SW 1271 (cell line): Measurements from ENCODE around the gene LSAMP.

Source experiments
- DNase-seq, 2 experiments: peaks; one replicate each; lab custom pipeline; 2025; lab: John Stamatoyannopoulos, UW

The LSAMP gene

DNA sequence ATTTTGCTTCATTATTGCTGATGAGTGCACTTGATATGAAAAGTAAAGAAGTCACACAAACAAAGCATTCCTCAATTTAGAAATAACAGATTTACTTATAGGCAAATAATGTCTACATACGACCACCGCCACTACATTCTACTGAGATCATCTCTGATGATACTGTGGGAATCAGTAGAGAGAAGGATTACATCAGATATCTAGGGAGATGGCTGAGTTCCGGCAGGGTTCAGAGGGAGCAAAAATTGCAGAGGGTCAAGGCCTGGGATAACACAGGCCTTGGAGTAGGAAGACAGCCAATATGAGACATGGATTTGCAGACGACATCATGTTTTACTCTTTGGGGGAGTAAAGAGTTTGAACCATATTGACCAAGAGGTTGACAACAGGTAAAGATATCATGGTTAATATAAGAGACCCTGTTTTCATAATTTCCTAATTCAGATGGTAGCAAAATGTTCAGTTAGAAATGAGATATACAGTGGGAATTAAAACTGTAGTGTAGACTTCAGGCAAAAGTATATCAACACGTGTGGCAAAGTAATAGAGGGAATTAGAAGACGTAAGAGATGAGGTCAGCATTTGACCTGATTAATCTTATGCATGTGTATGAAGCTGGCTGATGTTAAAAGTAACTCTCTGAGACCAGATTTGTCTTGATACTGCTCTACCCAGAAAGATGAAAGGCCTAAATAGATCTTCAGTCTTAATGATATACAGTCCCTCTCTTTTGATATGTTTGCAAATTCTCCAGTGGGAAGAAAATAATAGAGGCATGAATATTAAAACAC, 15.6 kb downstream of the LSAMP start:
- no peak for DNase-seq

DNA sequence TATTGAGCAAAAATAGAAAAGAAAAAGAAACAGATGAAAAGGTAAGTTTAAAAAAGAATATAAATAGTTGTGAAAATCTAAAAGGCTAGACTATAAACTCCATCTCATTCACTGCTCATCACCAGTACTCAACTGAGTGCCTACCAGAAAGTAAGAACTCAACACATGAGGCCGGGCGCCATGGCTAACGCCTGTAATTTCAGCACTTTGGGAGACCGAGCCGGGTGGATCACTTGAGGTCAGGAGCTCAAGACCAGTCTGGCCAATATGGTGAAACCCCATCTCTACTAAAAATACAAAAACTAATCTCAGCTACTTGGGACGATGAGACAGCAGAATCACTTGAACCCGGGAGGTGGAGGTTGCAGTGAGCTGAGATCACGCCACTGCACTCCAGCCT, 19.3 kb downstream of the LSAMP start:
- DNase-seq: no peak

DNA sequence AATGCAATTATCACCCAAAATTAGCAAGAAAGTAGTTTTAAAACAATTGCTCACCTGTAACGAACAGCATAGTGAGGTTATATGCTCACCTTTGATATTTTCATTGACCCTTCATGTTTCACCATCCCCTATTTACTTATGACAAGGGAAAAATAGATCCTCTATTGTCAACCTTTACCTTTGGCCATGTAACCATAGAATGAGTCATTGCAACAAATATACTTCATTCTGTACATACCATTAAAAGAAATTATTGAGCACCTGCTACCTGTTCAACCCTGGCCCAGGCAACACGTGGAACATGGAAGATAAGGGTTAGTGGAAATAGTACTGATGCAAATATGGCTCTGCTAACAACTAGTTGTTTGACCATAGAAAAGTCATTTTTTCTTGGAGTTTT, 20.2 kb downstream of the LSAMP start:
- no peak for DNase-seq

DNA sequence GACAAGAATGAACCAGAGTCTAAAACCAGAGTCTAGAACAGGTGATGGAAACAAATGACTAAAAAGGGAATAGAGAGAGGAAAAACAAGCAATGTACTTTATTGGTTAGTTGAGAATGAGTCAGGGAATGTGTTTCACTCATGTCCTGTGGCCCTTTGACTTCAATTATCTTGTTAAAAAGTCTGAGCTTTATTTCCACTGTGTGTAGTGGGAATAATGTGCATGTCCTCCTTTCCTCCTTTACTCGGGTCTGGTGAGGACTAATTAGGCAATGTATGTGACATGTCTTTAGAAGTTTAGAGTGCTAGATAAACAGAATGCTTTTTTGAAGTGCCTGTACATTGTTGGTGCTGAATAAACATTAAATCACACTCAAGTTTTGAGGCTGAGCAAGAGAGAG, 21.3 kb downstream of the LSAMP start:
- no peak for DNase-seq

DNA sequence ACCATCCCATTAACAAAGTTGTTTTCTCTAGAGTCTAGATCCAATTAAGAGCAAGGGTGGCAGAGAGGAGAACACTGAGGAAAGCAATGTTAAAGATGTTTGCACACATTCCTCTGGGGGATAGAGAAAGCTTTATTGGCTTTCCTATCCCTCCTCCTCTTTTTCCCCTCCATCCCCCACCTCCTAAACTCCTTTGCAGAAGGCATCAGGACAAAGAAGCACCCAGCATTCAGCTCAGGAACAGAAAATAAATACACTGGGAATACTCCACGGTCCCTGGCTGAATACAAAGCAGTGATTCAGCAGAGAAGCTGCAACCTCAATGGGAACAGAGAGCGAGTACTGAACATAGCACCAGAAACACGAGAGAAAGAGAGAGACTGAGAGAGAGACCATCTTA, 21.9 kb downstream of the LSAMP start:
- DNase-seq: no peak

DNA sequence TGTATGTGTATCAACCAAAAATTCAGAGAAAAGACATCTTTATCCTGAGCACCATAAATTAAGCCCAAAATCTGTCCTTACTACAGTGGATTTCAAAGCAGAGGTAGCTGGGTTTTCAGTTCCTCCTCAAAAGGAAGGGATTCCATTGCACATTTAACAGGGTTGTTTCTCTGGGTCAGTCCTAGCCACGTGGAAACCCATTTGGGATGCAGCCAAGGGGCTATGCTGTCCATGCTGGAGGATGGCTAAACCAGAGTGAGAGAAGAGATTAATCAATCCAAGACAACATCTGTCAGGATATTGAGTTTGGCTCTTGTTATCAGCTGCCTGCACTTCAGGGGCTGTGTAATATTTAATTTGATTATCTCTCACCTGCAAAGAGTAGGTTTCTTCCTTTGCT, 28.1 kb downstream of the LSAMP start:
- no peak for DNase-seq

DNA sequence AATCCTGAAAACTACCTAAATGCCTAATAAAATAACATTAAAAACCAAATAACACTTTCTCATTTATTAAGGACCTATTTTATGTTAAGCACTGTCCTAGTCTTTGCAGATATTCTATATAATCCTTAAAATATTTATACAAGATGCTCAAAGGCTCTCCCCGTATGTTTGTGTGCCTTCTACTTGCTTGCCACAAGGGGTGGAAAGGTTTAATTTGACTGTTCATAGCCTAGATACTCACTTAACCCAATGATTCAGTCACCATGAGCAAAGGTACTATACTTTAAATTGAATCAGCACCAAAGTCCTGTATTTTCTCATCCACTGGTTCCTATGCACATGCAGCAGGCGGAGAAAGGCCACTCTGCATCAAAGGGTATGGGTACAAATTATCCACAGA, 32.0 kb downstream of the LSAMP start:
- no peak for DNase-seq

DNA sequence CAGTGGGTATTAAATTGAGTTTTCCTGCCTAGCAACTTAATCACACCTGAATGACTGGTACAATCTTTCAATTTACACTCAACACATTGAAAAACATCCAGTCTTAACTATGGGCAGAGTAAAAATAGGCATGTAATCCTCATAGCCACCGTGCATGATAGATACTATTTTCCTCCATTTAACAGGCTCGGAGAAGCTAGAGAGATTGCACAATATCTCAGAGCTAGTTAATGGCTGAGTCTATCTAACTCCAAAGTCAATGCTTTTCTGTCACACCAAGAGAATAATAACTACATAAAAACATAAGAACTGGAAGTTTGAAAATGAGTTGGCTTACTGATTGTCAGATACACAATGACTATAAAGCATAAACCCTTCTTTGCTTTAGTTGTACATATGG, 36.8 kb downstream of the LSAMP start:
- no peak for DNase-seq

DNA sequence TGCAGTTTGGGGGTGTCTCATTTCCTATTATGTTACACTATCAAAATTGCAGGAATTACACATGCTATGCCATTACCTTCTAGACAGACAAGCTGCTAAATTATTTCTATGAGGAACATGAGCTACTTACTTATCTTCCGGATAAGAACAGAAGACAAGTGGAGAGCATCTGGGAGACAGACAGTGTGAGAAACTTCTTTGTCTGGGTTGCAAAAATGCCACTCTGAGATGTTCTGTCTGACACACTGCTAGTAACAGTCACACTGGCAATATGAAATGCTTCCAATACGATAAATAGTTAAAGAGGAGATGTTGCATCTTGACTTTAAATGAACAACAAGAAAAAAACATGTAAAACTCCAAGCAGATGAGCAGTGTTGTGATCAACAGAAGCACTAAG, 40.1 kb downstream of the LSAMP start:
- no peak for DNase-seq

DNA sequence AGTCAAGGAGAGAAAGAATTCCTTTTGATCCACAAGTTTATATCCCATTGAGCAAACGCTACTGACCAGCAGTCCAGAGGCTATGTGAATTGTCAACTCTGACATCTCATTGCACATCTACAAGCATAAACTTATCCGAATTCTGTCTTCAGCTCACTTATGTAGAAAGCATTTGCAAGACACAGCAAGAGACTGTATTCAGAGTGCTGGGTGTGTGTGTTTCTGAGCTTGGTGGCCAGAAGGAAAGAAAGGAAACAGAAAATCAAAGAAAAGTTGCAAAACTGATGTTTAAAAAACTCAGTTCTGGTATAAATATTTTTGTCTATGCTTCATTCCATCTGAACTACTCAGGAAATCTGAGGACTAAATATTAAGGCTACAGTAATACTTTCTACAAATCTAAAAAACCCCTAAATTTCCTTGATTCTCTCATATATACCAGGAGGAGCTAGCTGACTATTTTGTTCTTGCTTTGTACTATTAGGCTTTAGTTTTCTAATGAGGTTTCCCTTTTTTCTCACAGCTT, 45.5 kb downstream of the LSAMP start:
- DNase-seq: no peak

DNA sequence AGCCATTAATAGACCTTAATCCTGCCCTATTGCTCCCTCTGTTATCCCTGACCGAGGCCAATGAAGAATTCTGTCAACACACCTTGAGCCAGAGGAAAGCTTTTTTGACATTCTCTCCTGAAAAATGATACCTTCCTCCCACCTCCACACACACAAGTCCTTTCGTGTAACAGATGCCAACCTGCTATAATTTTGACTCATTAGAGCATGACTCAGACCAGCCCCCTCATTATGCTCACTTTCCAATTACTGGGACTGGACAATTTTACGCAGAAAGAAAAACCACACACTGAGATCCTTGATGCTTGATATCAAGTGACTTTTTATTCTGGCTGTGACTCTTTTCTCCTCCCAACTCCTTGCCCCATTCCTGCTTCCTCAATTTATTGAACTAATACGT, 50.9 kb downstream of the LSAMP start:
- DNase-seq: no peak

DNA sequence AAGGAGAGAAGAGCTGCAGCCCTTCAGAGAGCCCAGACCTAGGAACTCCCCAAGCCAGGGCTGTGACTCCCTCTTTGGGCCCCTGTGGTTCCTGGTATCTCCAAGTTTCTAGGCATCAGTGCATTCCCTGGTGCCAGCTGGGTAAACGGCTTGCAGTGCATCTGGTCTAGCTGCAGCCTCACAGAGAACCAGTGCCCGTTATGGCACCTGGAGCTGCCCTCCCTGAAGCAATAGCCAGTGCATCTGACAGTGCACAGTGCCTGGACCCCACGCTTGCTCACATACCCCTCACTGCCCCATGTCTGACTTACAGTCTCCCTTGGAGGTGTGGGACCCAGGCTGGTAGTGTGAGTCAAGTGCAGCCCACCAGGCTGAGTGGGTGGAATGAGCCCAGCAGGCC, 52.1 kb downstream of the LSAMP start:
- DNase-seq: no peak

DNA sequence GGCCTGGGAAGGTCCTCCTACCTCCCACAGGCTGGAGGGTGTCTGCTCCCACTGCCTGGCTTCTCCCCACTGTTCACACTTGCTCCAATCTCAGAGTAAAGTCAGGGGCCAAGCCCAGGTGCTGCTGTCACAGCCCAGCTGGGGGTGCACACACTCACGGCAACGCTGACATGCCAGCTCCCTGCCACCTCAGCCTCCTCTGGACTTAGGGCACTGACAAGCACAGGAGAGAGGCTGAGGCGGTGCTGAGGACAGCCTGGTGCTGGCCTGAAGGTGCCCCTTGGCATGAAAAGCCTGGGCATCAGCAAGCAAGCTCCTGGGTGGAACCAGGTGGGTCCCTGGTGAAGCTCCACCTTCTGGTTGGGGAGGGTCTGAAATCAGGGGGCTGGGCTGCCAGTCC, 53.0 kb downstream of the LSAMP start:
- DNase-seq: no peak

DNA sequence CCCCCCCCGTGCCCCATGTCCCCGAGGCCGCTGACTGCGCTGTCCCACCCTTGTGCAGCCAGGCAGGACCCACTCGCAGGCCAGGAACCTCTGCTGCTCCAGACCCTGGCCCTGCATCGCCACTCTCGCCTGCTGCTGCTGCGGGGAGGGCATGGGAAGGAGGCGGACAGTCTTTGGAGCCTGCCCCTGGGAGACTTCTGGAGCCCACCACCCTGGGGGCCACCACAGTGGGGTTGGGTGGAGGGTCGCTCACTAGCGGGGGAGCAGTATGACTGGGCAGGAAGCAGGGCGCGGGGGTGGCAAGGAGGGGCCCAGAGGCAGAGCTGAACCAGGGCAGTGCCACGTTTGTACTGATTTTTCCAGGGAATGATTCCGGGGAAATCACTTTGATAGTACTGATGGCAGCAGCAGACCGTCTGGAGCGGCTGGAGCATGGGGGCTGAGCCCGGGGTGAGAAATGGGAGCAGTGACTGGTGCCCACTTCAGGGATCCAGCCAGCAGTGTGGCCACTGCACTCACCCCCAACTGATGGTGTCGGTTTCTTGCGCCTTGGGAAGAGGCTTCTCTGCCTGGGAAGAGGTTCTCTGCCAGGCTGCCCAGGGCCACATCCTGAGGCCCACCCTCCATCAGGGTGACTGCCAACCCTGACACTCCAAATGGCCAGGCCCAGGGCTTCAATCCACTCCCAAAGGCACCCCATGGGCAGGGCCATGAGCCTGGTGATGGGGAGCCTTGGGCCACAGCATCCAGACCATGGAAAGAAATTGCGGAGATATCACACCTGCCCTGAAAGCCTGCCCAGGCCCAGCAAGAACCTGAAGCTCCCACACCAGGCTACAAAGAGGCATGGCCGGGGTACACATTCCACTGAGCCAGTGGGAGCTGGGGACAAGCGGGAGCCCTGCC, 53.7 kb downstream of the LSAMP start:
- no peak for DNase-seq

DNA sequence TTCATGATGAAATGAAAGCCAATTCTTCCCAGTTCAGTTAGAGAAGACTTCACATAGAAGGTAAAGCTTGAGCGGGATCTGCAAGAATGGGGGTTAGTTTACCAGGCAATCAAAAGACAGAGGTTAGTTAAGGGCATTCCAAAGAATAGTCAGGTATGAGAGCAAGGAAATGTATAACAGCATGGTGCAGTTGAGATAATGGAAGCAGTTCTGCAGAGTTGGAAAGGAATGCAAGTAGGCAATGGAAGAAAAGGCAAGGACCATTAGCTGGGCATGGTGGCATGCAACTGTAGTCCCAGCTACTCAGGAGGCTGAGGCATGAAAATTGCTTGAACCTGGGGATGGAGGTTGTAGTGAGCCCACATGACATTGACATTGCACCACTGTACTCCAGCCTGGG, 55.0 kb downstream of the LSAMP start:
- no peak for DNase-seq

DNA sequence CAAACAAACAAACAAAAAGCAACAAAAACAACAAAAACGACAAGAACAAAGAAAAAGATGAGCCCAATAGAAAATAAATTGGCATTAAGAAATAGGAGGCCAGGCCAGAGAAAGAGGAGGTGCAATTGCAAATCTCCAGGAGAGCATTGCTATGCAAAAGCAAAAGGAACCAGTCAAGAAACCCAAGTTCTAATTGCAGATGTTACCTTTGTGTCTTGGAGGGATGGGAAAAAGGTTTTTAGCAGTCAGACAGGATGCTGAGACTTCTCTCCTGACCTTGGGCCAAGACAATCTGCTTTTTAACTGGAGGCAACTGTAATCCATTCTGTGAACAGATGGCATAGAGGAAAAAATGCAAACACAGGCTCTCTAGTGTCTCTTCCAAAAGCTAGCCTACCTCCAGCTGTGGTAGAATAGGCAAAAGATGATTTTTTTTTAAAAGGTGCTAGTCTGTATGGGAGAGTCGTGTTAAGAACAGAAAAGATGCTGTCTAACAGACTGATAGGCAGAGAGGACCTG, 56.4 kb downstream of the LSAMP start:
- no peak for DNase-seq

DNA sequence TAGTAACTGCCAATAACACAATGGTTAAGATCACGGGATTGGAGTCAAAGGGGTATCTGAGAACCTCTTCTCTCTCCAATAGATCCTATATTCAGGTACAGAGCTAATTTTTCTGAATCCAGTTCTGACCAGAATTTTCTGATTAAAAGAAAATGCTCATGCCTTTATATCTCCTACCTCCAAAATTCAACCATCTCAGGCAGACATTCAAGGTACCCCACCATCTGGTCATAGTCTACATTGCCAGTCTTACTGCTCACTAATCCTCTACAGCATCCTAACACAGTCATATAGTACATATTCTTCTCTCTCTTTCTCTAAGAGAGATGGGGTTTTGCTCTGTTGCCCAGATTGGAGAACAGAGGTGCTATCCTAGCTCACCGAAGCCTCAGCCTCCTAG, 59.1 kb downstream of the LSAMP start:
- no peak for DNase-seq

DNA sequence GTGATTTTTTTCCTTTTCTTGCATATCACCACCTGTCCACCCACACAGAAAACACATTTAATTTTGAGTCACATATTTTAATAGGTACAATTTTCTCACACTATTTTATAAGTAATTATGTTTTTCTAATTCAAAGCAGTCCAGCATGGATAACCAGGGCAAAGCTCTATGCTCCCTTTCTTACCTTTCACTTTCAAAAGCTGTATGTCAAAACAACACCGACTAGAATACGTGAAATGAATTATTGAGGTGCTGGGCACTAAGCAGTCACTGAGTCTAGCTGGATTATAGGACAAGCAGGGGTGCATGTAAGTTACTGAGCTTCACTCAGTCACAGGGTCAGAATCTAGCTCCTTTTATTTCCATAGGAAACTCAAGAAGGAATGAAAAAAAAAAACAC, 60.6 kb downstream of the LSAMP start:
- DNase-seq: no peak

DNA sequence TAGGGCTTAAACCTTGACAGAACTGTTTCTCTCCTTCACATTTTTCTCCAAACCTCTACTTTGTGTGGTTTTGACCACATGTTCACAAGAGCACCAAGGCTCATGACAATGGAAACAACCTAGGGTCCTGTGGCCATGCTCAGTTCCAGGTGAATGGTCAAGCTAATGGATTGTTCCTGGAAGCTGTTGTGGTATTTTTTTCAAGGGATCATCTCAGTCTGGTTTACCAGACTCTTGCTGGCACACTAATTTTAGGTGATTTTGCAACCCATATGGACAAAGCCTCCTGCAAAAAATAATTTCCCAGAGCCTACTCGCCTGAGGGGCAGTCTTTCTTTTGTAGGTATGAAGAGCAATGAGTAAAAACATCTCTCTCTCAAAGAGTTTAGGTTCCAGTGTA, 67.2 kb downstream of the LSAMP start:
- DNase-seq: no peak

DNA sequence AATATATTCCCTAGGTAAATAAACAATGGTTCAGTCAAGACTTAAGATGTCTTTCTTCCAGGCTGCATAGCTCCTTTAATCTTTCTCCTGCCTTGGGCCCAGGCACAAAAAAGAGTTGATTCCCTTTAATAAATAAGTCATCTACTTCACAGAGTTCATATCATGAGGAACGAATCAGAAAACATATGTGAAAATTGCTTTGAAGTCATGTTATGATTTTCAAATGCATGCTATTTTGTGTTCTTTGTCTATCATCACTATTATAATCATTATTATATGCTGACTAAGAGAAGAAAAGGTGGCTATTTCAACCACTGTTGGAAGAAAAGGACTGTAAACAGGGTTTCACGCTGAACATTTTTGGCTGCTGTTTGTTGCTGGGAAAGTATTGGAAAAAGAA, 70.4 kb downstream of the LSAMP start:
- DNase-seq: no peak

DNA sequence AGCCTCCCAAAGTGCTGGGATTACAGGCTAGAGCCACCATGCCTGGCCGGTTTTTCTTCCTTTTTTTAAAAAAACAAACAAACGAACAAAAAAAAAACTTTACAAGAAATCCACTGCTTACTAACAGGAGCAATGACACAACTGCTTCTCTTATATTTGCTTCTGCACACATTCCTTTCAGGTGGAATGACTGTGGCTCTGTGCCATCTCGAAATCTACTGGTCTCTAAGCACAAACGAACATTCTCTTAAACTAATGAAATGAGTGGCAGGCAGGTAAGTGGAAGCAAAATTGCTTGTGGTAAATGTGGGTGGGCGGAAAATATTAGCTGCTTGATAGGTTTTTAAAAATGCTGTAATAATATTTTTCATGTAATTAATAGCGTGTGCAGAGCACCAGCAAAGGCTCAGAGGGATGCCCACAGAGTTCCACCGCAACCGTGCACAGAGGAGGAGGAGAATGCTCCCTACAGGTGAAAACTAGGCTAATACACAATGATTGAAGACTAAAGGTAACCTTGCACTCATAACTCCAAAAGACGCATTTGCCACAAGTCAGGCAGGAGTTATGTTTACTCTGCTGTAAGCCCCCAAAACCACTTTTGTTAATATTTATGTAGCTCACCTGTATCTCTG, 77.4 kb downstream of the LSAMP start:
- DNase-seq: no peak

DNA sequence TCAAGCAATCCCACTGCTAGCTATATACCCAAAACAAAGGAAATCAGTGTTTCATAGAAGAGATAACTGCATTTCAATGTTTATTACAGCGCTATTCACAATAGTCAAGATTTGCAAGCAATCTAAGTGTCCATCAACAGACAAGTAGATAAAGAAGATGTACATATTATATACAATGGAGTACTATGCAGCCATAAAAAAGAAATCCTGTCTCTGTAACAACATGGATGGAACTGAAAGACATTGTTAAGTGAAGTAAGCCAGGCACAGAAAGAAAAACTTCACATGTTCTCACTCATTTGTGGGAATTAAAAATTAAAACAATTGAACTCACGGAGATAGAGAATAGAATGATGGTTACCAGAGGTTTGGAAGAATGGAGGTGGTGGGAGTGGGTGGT, 89.2 kb downstream of the LSAMP start:
- DNase-seq: no peak

DNA sequence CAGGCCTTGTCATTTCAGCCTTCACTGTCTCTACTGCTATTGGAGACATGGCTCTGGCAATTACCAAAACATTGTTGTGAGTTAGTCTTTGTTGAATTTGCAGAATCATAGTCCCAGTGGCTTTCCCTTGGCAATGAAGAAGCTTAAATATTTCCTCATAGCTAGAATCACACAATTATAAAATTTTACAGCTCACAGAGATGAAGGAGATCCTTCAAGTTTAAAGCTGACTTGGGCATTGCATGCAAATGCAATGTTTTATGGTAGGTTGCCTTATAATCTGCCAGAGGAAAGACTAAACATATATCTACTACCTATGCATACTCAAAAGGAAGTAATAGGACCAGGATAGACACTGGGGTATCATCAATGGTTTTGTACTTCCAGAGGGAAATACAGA, 90.9 kb downstream of the LSAMP start:
- no peak for DNase-seq
